GM19463 (cell line): ENCODE results near the gene WT1.

Experiments
- ATAC-seq: cut with Tn5 transposase; IDR thresholded peaks from one replicate; pipeline ENCODE4 v1.9.1; 2021; ENCODE audit warnings: mild to moderate bottlenecking, moderate library complexity; ENCODE audit not compliant: unreplicated experiment

Gene WT1

DNA sequence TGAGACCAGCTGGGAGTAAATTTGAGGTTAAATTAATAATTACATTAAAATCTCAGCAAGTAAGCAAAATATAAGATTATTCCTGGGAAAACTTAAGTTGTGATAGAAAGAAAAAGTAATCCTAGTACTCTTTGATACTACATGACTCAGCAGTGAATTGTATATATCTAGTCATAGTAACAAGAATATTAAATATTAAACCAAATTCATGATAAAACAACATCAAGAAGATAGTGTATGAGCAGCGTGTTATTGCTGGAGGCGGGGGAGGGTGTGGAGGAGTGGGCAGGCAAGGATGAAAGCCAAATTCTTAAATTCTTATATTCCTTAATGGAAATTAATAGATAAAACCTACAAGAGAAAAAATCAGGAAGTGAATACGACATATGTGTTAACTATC, 95.2 kb downstream of the WT1 start:
- no peak for ATAC-seq
